Right atrium auricular region (tissue), 2 donors: ENCODE measurements around the gene CDCA7L. TPM values are rescaled to one million over a fixed set of nuclear protein-coding genes. Genes with fewer than 3 reads are reported as not detected.

Source experiments
- DNase-seq: peaks from one replicate; pipeline ENCODE4 v3.0.0-alpha.2; 2019; ENCODE audit warnings: low spot score
- H3K27ac ChIP-seq, 2 donors: fragments of 200-600 bp; sonication (generic); 1 replicate in 1 of 2; 2 replicates in 1 of 2; pipeline ENCODE4 v1.5.1; 2016 to 2019
- H3K27me3 ChIP-seq, 2 donors: fragments of 200-600 bp; sonication (generic); one replicate each; pipeline versions ENCODE4 v1.5.1 to v1.6.0; 2017 to 2019
- H3K36me3 ChIP-seq: fragments of 200-600 bp; sonication (generic); one replicate; pipeline ENCODE4 v1.5.1; 2016
- H3K4me1 ChIP-seq, 2 donors: fragments of 200-600 bp; sonication (generic); one replicate each; pipeline versions ENCODE4 v1.5.1 to v1.6.0; 2017 to 2019
- H3K4me3 ChIP-seq, 2 donors: fragments of 200-600 bp; sonication (generic); 1 replicate in 1 of 2; 2 replicates in 1 of 2; pipeline ENCODE4 v1.5.1; 2017 to 2019; ENCODE audit warnings: mild to moderate bottlenecking in 1 of 2, moderate library complexity in 1 of 2
- H3K9me3 ChIP-seq, 2 donors: fragments of 200-600 bp; sonication (generic); one replicate each; pipeline ENCODE4 v1.5.1; 2019
- total RNA-seq, 2 donors: library from RNA; depleted of rRNA; stranded (reverse); fragments of >200 nt; gene quantifications; one replicate each; pipeline ENCODE4 v1.1.0, GENCODE V29; 2016
- TF ChIP-seq, protein P1 (sequence below), 2 donors: fragments of 200-600 bp; sonication (generic); IDR thresholded peaks; one replicate each; pipeline ENCODE4 v1.5.1; 2019; ENCODE audit warnings: antibody characterized with exemption in 2 of 2

Gene CDCA7L
- total RNA-seq, 2 donors from 2014 or later: 32.4 to 48.9 TPM

DNA sequence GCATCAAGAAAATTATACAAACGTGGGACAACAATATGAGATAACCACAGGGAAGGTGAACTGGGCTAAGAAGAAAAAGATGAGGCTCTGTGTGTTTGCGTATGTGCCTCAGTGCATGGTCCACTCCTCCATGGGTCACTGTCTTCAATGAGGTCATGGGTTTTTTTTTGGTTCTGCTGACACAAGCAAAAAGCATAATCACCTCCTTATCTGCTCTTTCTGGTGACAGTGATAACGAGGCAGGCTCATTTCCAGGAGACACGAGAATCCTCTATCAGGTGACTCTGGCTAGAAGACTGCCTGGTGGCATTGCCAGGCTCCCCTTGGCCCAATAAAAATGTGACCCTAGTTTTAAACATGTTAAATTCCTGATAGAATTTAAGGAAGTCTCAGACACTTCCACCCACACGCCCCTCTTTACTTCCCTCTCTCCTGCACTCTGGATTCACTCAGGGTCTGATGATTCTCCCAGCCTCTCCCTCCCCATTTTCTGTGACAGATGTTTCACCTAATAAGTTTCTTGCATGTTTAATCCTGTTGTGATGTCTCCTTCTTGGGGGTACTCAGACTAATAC, 35.3 kb upstream of the CDCA7L start:
- Histone ChIP-seq H3K27ac (no peak overlapping the region), H3K4me3 (no peak overlapping the region), H3K27me3 (no peaks in the 10 kb centered on the region), H3K4me1 (no peaks in the 10 kb centered on the region), H3K9me3 (no peaks in the 10 kb centered on the region), H3K36me3 (no peaks in the 10 kb centered on the region)
- TF ChIP-seq, protein P1, sequence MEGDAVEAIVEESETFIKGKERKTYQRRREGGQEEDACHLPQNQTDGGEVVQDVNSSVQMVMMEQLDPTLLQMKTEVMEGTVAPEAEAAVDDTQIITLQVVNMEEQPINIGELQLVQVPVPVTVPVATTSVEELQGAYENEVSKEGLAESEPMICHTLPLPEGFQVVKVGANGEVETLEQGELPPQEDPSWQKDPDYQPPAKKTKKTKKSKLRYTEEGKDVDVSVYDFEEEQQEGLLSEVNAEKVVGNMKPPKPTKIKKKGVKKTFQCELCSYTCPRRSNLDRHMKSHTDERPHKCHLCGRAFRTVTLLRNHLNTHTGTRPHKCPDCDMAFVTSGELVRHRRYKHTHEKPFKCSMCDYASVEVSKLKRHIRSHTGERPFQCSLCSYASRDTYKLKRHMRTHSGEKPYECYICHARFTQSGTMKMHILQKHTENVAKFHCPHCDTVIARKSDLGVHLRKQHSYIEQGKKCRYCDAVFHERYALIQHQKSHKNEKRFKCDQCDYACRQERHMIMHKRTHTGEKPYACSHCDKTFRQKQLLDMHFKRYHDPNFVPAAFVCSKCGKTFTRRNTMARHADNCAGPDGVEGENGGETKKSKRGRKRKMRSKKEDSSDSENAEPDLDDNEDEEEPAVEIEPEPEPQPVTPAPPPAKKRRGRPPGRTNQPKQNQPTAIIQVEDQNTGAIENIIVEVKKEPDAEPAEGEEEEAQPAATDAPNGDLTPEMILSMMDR (IDR thresholded peaks at IDR 0.05): no peak
- no peak for DNase-seq

DNA sequence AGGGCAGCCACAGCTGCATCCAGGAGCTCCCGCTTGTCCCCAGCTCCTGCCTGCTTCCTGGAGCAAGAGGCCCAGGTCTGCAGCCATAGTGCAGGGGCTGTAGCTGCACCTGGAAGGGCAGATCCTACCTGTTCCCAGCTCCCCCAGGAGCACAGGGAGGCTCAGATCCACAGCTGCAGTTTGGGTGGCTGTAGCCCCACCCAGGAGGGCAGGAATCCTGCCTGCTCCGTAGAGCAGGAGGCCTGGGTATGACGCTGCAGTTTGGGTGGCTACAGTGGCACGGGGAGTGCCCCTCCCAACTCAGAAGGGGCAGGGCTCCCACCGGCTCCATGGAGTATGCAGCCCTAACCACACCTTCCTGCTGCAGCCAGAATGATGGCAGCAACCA, 26.7 kb upstream of the CDCA7L start:
- no peak for DNase-seq
- Histone ChIP-seq H3K4me1 (no peaks in the 10 kb centered on the region), H3K27me3 (no peaks in the 10 kb centered on the region), H3K4me3 (no peak overlapping the region), H3K36me3 (no peaks in the 10 kb centered on the region), H3K9me3 (no peaks in the 10 kb centered on the region), H3K27ac (no peak overlapping the region)
- TF ChIP-seq, protein P1 (IDR thresholded peaks at IDR 0.05): no peak

DNA sequence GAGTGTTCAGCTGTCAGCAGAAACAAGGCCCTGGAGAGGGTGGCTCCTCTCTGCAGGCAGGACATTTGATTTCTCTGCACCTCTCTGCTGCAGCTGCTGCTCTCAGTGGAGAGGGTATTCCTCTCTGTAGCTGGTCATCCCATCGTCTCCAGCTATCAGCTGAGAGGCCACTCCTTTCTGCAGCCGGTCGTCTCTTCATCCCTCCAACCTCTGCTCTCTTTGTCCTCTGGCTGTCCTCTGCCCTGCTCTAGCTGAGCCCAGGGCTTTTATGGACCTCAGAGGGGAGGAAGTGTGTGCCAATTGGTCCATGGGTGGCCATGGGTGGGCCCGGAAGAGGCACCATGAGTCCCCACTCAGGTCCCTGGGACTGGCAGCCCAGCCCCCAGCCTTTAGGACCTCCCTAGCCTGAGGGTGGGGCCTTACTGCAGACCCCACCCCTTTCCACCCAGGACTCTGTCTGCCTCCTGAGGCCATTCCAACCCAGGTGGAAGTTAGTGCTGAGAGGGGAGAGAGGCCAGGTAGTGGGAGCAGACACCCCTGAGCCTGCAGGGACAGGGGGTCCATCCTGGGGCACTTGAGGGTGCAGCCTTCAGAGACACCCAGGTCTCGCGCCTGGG, 26.2 kb upstream of the CDCA7L start:
- no peaks in the 10 kb centered on the region for H3K4me1 ChIP-seq
- no peak overlapping the region for H3K27ac ChIP-seq
- H3K4me3 ChIP-seq: no peak overlapping the region
- no peaks in the 10 kb centered on the region for H3K9me3 ChIP-seq
- TF ChIP-seq, protein P1 (IDR thresholded peaks at IDR 0.05): no peak
- no peaks in the 10 kb centered on the region for H3K36me3 ChIP-seq
- no peaks in the 10 kb centered on the region for H3K27me3 ChIP-seq
- no peak for DNase-seq

DNA sequence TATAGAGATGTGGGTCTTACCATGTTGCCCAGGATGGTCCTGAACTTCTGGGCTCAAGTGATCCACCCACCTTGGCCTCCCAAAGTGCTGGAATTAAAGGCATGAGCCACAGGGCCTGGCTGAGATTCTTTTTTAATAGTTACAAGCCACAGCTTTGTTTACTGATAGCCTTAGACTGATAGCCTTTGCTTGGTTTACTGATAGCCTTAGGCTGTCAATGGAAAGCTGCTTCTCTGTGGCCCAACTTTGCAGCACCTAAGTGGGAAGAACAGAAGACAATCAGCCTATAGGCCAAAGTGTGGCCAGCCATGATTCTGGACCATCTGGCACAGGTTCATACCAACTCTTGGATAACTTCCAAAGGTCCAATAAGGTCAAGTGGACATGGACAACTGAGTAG, 24.1 kb upstream of the CDCA7L start:
- H3K4me1 ChIP-seq: no peaks in the 10 kb centered on the region
- no peaks in the 10 kb centered on the region for H3K36me3 ChIP-seq
- DNase-seq: no peak
- H3K27ac ChIP-seq: no peak overlapping the region
- no peaks in the 10 kb centered on the region for H3K27me3 ChIP-seq
- TF ChIP-seq, protein P1 (IDR thresholded peaks at IDR 0.05): no peak
- H3K4me3 ChIP-seq: no peak overlapping the region
- no peaks in the 10 kb centered on the region for H3K9me3 ChIP-seq

DNA sequence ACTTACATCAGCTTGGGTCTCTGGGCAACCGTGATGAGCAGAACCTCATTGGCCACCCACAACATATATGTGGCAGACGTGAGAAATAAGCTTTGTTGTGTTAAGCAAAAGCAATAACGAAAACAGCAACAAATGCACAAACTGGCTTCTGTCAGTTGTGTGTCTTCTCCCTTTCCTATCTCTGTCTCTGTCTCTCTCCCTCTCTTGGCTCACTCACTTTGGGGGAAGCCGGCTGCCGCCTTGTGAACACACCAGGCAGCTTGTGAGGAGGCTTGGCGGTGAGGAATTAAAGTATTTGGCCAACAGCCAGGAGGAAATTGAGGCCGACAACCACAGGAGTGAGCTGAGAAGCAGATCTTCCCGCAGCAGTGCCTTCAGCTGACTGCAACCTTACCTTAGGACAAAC, 21.9 kb upstream of the CDCA7L start:
- H3K27ac ChIP-seq: no peak overlapping the region
- no peaks in the 10 kb centered on the region for H3K27me3 ChIP-seq
- no peaks in the 10 kb centered on the region for H3K36me3 ChIP-seq
- TF ChIP-seq, protein P1 (IDR thresholded peaks at IDR 0.05): no peak
- H3K4me3 ChIP-seq: no peak overlapping the region
- no peaks in the 10 kb centered on the region for H3K4me1 ChIP-seq
- no peaks in the 10 kb centered on the region for H3K9me3 ChIP-seq
- no peak for DNase-seq

DNA sequence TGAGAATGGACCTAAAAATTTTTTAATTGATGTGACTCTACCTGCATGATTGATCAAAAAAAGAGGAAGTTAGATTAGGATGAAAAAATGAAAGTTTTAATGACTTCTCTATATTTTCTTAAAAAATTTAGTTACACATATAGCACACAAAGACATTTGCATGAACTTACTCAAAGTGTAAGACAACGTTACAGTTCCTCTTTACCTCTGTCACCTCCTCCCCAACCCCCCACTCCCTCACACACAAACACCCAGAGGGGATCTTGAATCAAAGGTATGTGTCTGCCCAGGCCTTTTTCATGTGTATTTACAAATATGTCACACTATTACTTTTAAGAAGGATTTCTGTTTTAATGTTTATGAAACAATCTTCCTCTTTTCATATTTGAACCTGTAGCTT, 20.6 kb upstream of the CDCA7L start:
- Histone ChIP-seq H3K4me1 (no peaks in the 10 kb centered on the region), H3K9me3 (no peaks in the 10 kb centered on the region), H3K27ac (no peak overlapping the region), H3K4me3 (no peak overlapping the region), H3K36me3 (no peaks in the 10 kb centered on the region), H3K27me3 (no peaks in the 10 kb centered on the region)
- TF ChIP-seq, protein P1 (IDR thresholded peaks at IDR 0.05): no peak
- DNase-seq: no peak
